Measurements from ENCODE around the gene SSC5D.

DNA sequence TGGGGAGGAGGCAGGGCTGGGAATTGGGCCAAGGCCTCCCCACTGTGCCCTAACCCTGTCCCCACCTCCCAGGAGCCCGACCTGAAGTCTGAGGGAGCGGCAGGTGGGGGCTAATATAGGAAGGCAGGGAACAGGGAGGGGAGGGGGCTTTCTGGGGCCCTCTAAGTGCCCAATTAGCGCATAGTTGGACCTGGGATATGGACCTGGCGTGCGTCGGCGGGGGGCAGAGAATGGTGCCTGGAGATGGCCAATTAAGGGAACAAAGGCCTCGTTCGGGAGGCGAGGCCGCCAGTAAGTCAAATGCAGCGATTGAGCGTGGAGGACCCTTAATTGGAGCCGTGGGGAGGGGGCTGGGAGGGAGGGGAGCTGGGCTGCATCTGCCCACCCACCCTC is 23.6 kb upstream of the SSC5D start, which contains the start of gene C19orf85:
- TF ChIP-seq, protein P1, sequence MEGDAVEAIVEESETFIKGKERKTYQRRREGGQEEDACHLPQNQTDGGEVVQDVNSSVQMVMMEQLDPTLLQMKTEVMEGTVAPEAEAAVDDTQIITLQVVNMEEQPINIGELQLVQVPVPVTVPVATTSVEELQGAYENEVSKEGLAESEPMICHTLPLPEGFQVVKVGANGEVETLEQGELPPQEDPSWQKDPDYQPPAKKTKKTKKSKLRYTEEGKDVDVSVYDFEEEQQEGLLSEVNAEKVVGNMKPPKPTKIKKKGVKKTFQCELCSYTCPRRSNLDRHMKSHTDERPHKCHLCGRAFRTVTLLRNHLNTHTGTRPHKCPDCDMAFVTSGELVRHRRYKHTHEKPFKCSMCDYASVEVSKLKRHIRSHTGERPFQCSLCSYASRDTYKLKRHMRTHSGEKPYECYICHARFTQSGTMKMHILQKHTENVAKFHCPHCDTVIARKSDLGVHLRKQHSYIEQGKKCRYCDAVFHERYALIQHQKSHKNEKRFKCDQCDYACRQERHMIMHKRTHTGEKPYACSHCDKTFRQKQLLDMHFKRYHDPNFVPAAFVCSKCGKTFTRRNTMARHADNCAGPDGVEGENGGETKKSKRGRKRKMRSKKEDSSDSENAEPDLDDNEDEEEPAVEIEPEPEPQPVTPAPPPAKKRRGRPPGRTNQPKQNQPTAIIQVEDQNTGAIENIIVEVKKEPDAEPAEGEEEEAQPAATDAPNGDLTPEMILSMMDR (conservative IDR thresholded peaks at IDR 0.05; ENCODE audit: low read length), result no peak
- no peak for TF ChIP-seq EZH2phosphoT487 (IDR thresholded peaks at IDR 0.05; ENCODE audit: borderline replicate concordance)

All from Loucy (cell line).